SIG-M5 (cell line): ENCODE results near the gene NDFIP1.
"Not testable (repeated sequence)": the region's sequence is repeated elsewhere in the genome, so short reads cannot be mapped to it uniquely, and the experiment has no call there.

Experiments used
- DNase-seq: peaks from one replicate; lab custom pipeline; 2025; lab: John Stamatoyannopoulos, UW

The NDFIP1 gene, protein sequence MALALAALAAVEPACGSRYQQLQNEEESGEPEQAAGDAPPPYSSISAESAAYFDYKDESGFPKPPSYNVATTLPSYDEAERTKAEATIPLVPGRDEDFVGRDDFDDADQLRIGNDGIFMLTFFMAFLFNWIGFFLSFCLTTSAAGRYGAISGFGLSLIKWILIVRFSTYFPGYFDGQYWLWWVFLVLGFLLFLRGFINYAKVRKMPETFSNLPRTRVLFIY

DNA sequence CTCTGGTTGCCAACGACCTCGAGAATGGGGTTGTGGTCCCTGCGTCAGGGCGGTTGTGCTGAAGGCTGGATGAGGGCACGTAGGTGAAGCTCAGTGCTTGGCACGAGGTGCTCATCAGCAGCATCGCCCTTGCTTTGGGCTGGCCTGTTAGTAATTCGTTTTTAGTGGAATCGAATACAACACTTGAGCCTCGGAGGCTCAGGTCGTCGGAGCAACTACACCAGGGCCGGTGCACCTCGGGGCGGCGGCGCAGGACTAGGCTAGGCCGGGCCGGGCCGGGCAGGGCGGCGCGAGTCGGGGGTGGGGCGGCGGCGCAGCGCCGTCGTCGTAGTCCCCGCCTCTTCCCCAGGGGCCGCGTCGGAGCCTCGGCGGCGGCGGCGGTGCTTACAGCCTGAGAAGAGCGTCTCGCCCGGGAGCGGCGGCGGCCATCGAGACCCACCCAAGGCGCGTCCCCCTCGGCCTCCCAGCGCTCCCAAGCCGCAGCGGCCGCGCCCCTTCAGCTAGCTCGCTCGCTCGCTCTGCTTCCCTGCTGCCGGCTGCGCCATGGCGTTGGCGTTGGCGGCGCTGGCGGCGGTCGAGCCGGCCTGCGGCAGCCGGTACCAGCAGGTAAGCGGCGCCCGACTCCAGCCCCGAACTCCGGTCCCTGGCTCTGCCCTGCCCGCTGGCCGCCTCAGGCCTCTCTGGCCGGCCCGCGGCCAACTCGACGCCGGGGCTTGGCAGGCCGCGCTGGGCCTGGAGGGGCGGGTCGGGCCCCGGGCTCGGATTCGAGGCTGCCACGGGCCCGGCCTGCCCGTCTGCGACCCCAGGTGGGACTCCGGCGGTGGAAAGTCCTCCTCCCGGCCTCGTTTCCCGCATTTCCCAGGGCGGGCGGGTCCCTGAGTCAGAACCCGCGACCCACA, at the start of gene NDFIP1:
NDFIP1 (plus strand) TSS at position 348 of the 899 bp plus-strand sequence; CDS start at position 544, 196 bp downstream.
- DNase-seq, result no peak

DNA sequence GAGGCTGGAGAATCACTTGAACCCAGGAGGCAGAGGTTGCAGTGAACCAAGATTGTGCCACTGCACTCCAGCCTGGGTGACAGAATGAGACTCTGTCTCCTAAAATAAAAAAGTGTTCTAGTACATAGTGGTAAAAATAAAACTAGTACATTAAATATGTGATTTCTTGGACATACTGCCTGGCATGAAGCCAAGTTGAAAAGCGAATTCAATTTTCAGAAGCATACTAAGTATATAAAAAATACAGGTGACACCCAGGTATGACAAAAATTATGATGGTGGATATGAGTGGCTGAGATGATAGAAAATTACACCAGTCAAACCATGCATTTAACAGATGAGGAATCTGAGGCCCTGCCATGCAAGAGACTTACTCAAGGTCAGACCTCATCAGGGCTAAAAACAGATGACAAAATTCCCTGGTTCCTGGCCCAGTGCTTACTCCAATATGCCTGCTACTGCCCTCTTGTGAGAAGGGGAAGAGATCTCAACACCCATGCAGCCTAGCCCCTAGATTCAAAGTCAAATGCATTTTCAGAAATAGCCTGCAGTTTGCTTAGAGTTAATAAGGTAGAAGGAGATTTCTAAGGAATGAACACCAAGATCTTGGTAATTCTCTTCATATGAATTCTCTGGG, 49.2 kb upstream of the NDFIP1 start:
- no peak for DNase-seq

DNA sequence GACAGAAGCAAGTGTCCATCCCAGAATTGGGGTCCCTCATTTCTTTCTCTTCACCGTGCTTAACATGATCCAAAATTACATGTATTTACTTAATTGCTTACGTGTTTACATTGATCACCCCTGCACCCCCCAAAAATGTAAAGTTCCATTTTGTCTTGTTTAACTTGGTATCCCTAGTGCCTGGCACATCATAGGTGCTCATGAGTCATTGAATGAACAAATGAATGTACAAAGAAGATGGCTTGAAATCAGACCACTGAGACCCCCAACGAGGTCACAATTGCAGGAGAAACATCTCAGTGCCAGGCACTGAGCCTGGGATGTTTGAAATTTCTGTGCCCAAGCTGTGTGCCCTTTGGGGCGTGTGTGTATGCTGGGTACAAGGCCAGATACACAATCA, 45.2 kb upstream of the NDFIP1 start:
- no peak for DNase-seq

DNA sequence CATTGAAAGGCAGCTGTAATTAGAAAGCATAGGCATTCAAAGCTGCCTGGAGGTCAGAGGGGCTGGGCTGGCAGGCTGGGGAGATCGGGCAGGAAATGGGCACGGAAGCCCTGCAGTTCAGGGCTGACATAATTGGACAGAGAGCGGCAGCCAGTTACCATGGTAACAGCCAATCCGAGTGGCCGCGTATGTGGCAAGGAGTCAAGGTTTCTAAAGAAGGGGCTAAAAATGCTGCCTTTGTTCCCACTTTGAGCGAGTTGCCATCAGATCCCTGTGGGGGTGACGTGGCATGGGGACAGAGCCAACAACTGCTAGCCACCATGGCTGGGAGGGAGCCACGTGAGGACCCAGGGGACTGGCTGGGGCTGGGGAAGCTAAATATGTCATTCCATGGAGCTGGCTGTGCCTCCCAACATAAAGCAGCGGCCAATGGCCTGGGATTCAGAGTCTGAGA, 44.7 kb upstream of the NDFIP1 start:
- DNase-seq, result no peak

DNA sequence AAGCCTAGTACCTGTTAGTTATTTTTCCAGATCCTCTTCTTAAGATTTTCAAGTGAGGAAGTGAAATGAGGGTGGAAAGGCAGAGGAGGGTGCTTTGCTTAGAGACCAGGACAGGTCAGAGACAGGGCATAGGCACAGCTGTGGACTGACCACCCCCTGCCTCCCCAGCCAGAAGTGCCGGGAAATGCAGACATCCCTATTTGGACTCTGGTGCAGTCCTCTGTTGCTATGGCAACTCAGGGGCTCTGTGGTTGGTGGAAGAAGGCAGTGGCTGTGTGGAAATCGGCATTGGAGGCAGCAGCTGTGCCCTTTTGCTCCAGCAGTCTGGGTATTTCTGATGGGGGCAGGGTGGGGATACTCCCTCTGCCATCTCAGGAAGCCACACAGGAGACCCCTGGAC, 43.3 kb upstream of the NDFIP1 start:
- no peak for DNase-seq

DNA sequence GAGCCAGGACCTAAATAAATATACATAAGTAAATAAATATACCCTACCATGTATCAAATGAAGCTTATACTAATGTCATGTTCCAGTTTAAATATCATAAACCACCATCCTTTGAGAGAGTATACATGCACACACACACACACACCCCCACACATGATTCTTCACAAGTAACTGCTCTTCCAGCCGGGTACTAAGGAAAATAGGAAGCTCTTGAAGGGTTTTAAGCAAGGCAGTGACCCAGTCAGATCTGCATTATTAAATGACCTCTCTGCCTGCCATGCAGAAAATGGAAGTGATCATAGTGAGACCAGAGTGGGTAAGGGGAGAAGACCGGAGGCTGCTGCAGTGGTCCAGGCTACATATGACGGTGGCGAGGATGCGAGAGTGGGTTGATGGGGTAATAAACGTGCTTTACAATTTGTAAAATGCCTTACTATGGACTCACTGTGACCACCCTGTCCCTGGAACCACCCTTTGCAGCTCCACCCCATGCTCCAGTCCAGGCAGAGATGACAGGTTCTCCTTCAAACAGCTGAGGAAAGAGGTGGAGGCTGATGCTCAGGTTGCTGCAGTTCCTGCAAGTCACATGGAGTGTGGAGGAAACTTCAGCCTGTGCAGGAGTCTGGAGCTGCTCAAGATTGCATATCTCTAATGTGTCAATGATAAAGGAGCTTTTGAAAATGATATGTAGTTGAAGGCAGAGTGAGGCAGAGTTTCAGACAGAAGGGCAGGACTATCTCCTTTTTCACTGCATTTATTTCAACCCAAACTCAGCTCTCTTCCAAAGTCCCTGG, 38.8 kb upstream of the NDFIP1 start:
- no peak for DNase-seq

DNA sequence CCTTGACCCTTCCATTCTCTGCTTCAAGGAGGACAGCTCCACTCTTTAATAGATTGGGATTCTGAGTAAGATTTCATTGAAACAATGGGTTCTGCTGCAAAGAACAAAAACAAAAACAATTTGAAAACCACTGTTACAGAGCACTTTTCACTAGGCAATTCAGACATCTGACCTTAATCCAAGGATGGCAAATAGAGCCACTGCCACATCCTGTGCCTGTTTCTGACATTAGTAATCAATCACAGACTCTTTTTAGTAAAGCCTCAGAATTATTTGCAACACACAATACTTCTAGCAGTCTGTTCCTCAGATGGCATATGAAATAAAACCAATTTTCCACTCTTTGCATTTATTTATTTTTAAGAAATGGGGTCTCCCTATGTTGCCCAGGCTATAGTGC, 37.8 kb upstream of the NDFIP1 start:
- no peak for DNase-seq

DNA sequence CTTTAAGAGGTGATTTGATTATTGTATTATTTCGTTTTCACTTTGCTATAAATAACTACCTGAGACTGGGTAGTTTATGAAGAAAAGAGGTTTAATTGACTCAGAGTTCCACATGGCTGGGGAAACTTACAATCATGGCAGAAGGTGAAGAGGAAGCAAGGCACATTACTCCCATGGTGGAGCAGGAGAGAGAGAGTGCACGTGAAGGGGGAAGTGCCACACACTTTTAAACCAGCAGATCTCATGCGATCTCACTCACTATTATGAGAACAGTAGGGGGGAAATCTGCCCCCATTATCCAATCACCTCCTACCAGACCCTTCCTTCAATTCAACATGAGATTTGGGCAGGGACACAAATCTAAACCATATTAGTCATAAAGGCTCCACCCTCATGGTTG, 36.1 kb upstream of the NDFIP1 start:
- no peak for DNase-seq

DNA sequence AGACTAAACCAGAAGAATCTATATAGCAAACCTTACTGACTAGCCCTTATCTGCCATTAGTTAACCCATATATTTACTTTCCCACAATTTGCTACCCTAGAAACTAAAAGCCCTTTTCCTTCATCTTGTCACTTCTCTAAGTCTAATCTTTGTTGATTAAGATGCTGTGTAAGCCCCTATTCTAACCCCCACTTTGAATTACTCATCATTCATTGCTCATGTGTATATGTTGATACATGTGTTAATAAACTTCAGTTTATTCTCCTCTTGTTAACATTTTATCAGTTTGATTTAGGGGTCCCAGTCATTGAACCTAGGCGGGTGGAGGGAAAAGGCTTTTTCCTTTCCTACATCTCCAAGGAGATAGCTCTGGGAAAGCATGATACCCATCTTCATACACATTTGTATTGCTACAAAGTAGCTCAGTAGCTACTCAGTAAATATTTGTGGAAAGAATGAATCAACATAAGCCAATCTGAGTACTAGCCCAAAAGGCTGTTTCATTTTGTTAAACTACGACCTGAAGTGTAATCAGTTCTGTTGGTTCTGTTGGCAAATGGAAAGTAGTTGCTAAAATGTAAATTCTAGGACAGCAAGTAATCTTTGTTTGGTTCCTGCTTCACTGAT, 35.1 kb upstream of the NDFIP1 start:
- no peak for DNase-seq

DNA sequence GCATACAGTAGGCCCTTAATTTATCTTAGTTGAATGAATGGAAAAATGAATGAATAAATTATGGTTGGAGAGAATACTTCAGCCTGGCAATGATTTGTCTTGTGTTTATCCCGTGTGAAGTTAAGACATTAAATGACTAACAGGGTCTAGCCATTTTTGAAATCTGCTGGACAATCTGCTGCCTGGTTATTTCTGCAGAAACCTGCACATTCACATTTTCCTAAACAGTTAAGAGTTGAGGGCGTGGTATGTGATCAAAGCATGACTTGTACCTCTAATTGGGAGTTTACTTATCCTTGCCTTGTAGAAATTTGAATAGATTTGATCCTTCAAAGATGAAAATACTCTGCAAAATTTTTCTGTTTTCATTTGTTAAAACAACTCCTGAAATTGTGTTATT, 34.6 kb upstream of the NDFIP1 start:
- no peak for DNase-seq

DNA sequence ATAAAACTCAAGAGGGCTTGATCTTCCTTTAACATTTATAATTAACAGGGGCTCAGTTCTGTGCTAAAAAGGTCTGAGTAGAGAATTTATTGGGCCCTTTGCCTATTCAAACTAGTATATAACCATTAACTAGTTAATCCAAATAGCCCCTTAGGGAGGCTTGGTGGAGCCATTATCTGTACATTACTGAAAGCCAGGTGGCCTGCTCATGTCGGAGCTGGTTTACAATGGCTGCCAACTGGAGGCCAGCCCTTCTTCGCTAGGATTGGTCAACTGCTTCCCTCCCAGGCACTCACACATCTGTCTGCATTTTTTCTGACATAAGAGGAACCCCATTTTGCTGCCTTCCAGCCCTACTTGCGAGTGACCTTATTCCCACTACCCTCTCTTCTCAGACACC, 30.4 kb upstream of the NDFIP1 start:
- DNase-seq, result no peak

DNA sequence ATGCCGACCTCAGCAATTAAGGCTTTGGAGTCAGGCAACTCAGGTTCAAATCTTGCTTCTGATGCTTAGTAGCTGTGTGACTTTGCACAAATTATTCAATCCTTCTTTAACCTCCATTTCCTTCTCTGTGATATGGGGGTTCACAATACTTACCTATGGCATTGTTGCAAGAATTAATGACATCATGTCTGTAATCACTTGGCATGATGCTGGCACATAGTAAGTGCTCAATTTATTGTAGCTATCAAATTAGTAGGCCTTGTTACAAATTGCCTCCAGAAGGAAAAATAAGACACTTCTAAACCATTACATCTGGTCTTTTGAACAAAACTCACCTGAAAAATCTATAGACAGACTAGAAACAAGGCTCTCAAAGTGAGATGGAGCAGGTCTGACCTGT, 29.9 kb upstream of the NDFIP1 start:
- DNase-seq, result no peak

DNA sequence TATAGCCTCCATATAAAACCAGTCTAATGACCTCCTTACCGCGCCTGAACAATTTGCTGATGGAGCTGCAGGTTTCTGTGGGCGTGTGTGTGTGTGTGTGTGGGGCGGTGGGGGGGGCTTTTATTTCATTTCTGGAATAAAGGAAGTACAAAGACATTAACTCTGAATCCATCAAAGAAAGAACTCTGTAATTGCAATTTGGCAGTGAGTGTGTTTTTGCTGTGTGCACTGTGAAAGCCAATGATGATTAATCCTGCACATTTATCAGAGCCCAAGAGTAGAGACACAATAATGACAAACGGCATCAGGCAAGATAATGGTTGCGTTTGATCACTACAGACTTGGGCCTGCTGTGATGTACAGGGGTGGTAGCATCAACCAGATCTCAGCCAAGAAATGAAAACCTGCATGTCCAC, 29.3 kb upstream of the NDFIP1 start:
- DNase-seq, result no peak

DNA sequence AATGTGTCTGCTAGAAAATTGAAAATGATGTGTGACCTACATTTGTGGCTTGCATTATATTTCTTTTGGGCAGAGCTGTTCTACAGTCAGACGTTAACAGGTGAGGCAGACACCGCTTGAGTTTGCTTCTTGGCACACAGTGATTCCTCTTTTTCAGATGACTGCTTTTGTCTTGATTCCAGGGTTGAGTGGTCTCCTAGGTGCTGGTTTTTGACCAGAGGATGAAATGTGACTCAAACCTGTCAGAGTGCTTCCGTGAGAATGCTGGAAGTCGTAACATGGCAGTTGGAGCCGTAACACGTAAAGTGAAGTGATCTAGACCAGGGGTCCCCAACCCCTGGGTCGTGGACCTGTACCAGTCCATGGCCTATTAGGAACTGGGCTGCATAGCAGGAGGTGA, 28.3 kb upstream of the NDFIP1 start:
- no peak for DNase-seq

DNA sequence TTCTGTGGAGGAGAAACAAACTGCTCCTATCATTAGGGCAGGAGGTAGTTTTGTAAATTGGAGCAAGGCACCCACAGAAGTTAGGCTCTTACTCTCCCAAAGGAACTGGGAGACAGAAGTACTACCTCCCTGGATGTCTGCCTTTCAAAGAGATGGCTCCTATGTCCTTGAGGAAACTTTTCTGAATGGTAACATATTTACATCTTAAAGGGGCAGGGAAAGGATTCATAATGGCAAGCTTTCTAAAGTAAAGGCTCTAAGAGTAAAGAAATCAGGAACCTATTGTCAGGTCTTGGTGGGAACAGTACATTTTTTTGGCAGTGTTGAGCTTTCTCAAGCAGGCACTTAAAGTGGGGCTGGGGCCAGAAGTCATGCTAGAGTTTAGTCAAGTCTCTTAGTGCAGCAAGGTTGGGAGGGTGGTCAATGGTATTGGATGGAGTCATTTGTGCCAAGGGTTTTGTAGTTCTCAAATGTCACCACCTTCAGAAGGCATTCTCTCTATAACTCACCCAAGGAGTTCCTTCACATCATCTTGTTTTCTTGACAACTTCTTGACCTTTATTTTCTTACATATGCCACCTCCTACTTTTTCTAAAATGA, 26.3 kb upstream of the NDFIP1 start:
- DNase-seq, result no peak

DNA sequence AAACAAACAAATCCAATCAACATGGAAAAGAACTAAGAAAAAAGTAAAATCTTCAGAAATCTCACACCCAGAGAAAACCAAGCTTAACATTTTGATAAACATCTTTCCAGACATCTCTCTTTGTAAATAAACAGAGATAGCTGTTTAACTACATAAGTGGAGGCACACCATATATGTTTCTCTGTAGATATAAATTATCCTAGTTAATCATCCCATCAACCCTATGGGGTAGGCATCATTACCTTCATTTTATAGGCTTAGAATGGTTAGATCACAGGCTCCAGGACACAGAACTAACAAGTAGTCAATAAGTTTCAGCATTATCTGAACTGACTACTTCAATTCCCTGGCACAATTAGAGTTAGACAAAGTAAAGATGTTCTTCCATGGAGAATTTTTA, 22.4 kb upstream of the NDFIP1 start:
- no peak for DNase-seq

DNA sequence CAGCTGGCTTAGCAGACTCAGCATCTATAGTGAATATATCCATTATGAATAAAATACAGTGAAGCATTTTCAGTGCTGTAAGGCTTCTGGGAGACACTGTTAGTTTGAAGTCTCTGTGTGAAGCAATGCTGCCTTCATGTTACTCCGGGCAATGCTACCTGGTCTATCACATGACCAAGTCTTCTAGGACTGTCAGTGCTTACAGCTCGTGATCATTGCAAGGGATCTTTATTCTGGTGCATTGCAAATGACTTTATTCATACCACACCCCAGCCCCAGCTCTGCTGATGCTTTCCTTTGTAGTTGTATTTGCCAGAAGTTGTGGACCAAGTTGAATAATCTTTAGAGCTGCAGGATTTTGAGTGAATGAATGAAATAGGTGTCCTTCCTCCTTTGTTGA, 21.9 kb upstream of the NDFIP1 start:
- no peak for DNase-seq

DNA sequence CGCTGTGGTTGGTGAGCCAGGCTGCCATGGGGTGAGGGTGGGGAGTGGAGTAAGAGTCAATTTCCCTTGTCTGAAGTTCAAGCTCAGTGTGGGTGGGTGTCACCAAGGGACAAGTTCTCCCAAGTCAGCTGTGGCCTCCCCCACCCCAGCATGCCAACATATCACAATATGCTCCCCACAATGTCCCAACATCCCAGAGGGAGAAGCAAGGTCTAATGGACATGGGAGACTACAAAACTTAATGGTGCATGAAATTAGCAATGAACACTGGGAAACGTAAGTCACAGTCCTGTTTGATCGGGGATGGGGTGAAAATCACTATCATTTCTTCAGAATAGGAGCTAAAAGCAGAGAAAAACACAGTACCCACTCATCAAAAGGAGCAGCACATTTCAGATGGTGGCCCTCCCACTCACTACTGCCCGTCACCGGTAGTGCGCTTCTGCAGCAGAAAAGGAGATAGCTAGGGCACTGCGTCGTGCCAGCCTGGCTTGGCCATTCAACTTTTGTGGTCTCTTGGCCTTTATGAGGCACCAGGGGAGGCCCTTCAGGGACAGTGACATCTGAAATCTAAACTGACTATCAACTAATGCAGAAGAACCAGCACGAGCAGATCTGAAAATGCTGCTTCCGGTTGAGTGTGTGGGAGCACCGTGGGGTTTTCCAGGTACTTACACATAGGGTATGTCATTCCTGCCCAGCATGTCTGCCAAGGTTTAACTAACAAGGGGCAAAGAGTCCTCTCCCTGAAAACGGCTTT, 20.5 kb upstream of the NDFIP1 start:
- no peak for DNase-seq

DNA sequence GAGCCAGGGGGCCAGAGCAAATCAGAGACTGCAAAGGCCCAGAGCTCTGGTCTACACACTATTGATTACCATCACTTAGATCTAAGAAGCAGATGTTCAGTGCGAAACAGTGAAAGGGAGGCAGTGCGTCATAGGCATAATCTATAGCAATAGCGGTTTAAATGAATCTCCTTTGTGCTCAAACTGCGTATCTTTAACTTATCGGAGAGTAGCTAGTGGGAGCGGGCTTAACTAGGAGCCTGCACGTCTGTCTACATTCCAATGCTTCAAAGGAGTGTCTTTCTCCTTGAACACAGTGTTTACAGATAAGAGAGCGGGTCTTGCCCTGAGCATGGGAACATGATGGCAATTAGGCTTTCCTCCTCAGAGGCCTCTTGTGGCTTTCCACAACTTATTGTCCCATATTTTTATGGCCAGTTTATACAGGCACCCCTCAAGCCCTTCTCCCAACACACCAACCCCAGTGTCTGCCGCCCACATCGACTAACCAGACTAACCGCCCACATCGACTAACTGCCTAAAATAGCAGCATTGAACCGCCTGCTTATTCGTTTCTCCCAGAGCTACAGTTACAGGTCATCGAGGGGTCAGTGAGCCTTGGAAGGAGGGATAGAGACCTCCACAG, 19.6 kb upstream of the NDFIP1 start:
- DNase-seq, result not testable (repeated sequence)

DNA sequence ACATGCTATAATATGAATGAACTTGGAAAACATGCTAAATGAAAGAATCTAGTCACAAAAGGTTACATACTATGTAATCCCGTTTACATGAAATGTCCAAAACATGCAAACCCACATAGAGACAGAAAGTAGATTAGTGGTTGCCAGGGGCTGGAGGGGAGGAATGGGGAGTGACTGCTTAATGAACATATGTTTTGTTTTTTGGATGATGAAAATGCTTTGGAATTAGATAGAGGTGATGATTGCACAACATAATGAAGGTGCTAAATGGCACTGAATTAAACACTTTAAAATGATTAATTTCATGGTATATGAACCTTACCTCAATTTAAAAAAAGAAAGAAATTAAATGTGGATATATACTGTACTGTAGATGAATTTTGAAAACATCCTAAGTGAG, 17.6 kb upstream of the NDFIP1 start:
- DNase-seq, result no peak
